ENCODE results near the gene CACNB2.

DNA sequence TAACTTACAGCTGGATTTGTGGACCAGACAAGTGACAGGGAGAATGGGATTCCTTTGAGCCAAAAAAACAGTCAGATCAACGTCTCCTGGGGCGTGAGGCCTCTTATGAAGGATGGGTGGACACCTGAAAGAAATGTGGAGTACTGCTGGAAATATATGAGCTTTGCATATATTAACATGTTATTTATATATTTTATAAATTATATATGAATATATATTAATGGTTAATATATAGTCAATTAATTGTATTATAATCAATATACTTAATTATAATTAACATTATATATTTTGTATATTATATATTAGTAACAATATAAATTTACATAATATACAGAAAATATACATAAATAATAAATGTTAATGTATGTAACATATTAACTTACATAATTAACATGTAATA is 57.5 kb downstream of the CACNB2 start:
- TF ChIP-seq, protein P1, sequence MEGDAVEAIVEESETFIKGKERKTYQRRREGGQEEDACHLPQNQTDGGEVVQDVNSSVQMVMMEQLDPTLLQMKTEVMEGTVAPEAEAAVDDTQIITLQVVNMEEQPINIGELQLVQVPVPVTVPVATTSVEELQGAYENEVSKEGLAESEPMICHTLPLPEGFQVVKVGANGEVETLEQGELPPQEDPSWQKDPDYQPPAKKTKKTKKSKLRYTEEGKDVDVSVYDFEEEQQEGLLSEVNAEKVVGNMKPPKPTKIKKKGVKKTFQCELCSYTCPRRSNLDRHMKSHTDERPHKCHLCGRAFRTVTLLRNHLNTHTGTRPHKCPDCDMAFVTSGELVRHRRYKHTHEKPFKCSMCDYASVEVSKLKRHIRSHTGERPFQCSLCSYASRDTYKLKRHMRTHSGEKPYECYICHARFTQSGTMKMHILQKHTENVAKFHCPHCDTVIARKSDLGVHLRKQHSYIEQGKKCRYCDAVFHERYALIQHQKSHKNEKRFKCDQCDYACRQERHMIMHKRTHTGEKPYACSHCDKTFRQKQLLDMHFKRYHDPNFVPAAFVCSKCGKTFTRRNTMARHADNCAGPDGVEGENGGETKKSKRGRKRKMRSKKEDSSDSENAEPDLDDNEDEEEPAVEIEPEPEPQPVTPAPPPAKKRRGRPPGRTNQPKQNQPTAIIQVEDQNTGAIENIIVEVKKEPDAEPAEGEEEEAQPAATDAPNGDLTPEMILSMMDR (IDR thresholded peaks at IDR 0.05), result no peak
- no peak for TF ChIP-seq POLR2AphosphoS5 (IDR thresholded peaks at IDR 0.05)

Data from prostate gland (tissue), 2 donors.